SK-N-SH treated with all-trans-retinoic acid at 6 μM for 48 hours (cell line): Measurements from ENCODE around the gene SMNDC1.

Experiments
- ATAC-seq: fragments of 200-7000 bp; cut with Tn5 transposase; 3 replicates; pipeline ENCODE4 v1.9.1; 2020; ENCODE audit warnings: mild to moderate bottlenecking, moderate library complexity
- ARNTL ChIP-seq: fragments of 450-650 bp; formaldehyde crosslinking; IDR thresholded peaks from 2 replicates; pipeline ENCODE4 v1.5.0; 2020; ENCODE audit warnings: low read depth, mild to moderate bottlenecking, moderate library complexity, borderline replicate concordance
- CSDC2 ChIP-seq: fragments of 250-450 bp; sonication (Bioruptor Pico); IDR thresholded peaks from 2 replicates; pipeline ENCODE4 v1.5.0; 2020; ENCODE audit warnings: mild to moderate bottlenecking, moderate library complexity
- GLIS3 ChIP-seq: fragments of 250-450 bp; sonication (Bioruptor Pico); IDR thresholded peaks from 2 replicates; pipeline ENCODE4 v1.5.0; 2020; ENCODE audit warnings: mild to moderate bottlenecking, moderate library complexity
- OSR1 ChIP-seq: fragments of 250-450 bp; sonication (Bioruptor Pico); IDR thresholded peaks from 2 replicates; pipeline ENCODE4 v1.8.0; 2022; ENCODE audit warnings: moderate library complexity, mild to moderate bottlenecking, inconsistent platforms
- PATZ1 ChIP-seq: fragments of 250-450 bp; sonication (Bioruptor Pico); IDR thresholded peaks from 2 replicates; pipeline ENCODE4 v1.8.0; 2020; ENCODE audit warnings: mild to moderate bottlenecking, moderate library complexity, borderline replicate concordance
- PPARA ChIP-seq: fragments of 250-450 bp; sonication (Bioruptor Pico); IDR thresholded peaks from 2 replicates; pipeline ENCODE4 v1.5.0; 2020; ENCODE audit warnings: mild to moderate bottlenecking, borderline replicate concordance
- RARB ChIP-seq: fragments of 250-450 bp; sonication (Bioruptor Pico); IDR thresholded peaks from 2 replicates; pipeline ENCODE4 v1.8.0; 2021; ENCODE audit warnings: mild to moderate bottlenecking, moderate library complexity
- SNAI2 ChIP-seq: fragments of 250-450 bp; sonication (Bioruptor Pico); IDR thresholded peaks from 2 replicates; pipeline ENCODE4 v1.5.0; 2020; ENCODE audit warnings: mild to moderate bottlenecking, moderate library complexity
- TCF4 ChIP-seq: fragments of 250-450 bp; sonication (Bioruptor Pico); IDR thresholded peaks from 2 replicates; pipeline ENCODE4 v1.8.0; 2021; ENCODE audit warnings: mild to moderate bottlenecking, moderate library complexity, borderline replicate concordance
- TOX ChIP-seq: fragments of 250-450 bp; sonication (Bioruptor Pico); IDR thresholded peaks from 2 replicates; pipeline ENCODE4 v1.8.0; 2021; ENCODE audit warnings: mild to moderate bottlenecking, moderate library complexity, borderline replicate concordance
- TSHZ2 ChIP-seq: fragments of 250-450 bp; sonication (Bioruptor Pico); IDR thresholded peaks from 2 replicates; pipeline ENCODE4 v1.5.0; 2020; ENCODE audit warnings: mild to moderate bottlenecking, moderate library complexity
- ZC3H10 ChIP-seq: fragments of 250-450 bp; sonication (Bioruptor Pico); IDR thresholded peaks from 2 replicates; pipeline ENCODE4 v1.5.1; 2021; ENCODE audit warnings: mild to moderate bottlenecking, moderate library complexity
- ZFP30 ChIP-seq: fragments of 450-650 bp; formaldehyde crosslinking; IDR thresholded peaks from 2 replicates; pipeline ENCODE4 v1.5.0; 2022; ENCODE audit warnings: mild to moderate bottlenecking, moderate library complexity
- ZNF70 ChIP-seq: fragments of 450-650 bp; formaldehyde crosslinking; IDR thresholded peaks from 2 replicates; pipeline ENCODE4 v1.5.0; 2020; ENCODE audit warnings: mild to moderate bottlenecking, moderate library complexity
- ZNF8 ChIP-seq: fragments of 450-650 bp; formaldehyde crosslinking; IDR thresholded peaks from 2 replicates; pipeline ENCODE4 v1.5.0; 2020; ENCODE audit warnings: mild to moderate bottlenecking, moderate library complexity
- TF ChIP-seq, protein P1 (sequence below): fragments of 250-450 bp; sonication (Bioruptor Pico); IDR thresholded peaks from 2 replicates; pipeline ENCODE4 v1.5.1; 2020; ENCODE audit warnings: low read depth, mild to moderate bottlenecking, moderate library complexity
- TF ChIP-seq, protein P2 (sequence below): fragments of 250-450 bp; sonication (Bioruptor Pico); IDR thresholded peaks from 2 replicates; pipeline ENCODE4 v1.5.1; 2021; ENCODE audit warnings: mild to moderate bottlenecking, moderate library complexity

Gene SMNDC1

GRCh38 chr10:110279407-110279986 lies 25.2 kb downstream of the SMNDC1 start:
- ATAC-seq: peak; percentile 92
- TF ChIP-seq, protein P1, sequence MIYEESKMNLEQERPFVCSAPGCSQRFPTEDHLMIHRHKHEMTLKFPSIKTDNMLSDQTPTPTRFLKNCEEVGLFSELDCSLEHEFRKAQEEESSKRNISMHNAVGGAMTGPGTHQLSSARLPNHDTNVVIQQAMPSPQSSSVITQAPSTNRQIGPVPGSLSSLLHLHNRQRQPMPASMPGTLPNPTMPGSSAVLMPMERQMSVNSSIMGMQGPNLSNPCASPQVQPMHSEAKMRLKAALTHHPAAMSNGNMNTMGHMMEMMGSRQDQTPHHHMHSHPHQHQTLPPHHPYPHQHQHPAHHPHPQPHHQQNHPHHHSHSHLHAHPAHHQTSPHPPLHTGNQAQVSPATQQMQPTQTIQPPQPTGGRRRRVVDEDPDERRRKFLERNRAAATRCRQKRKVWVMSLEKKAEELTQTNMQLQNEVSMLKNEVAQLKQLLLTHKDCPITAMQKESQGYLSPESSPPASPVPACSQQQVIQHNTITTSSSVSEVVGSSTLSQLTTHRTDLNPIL (CRISPR knock-in tag): no peak
- TF ChIP-seq PATZ1 (CRISPR knock-in tag): no peak
- no peak for TF ChIP-seq GLIS3
- TF ChIP-seq, protein P2, sequence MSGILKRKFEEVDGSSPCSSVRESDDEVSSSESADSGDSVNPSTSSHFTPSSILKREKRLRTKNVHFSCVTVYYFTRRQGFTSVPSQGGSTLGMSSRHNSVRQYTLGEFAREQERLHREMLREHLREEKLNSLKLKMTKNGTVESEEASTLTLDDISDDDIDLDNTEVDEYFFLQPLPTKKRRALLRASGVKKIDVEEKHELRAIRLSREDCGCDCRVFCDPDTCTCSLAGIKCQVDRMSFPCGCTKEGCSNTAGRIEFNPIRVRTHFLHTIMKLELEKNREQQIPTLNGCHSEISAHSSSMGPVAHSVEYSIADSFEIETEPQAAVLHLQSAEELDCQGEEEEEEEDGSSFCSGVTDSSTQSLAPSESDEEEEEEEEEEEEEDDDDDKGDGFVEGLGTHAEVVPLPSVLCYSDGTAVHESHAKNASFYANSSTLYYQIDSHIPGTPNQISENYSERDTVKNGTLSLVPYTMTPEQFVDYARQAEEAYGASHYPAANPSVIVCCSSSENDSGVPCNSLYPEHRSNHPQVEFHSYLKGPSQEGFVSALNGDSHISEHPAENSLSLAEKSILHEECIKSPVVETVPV: no peak
- TF ChIP-seq TSHZ2 (CRISPR knock-in tag): no peak
- TF ChIP-seq RARB (CRISPR knock-in tag): no peak
- TF ChIP-seq SNAI2 (CRISPR knock-in tag): no peak
- TF ChIP-seq TCF4 (CRISPR knock-in tag): no peak
- TF ChIP-seq ZNF8: no peak
- TF ChIP-seq ZC3H10 (CRISPR knock-in tag): no peak
- no peak for TF ChIP-seq CSDC2 (CRISPR knock-in tag)
- TF ChIP-seq ZFP30 (CRISPR knock-in tag): no peak
- no peak for TF ChIP-seq PPARA (CRISPR knock-in tag)
- TF ChIP-seq TOX (CRISPR knock-in tag): no peak
- TF ChIP-seq, all 23 proteins: peak for 0

DNA sequence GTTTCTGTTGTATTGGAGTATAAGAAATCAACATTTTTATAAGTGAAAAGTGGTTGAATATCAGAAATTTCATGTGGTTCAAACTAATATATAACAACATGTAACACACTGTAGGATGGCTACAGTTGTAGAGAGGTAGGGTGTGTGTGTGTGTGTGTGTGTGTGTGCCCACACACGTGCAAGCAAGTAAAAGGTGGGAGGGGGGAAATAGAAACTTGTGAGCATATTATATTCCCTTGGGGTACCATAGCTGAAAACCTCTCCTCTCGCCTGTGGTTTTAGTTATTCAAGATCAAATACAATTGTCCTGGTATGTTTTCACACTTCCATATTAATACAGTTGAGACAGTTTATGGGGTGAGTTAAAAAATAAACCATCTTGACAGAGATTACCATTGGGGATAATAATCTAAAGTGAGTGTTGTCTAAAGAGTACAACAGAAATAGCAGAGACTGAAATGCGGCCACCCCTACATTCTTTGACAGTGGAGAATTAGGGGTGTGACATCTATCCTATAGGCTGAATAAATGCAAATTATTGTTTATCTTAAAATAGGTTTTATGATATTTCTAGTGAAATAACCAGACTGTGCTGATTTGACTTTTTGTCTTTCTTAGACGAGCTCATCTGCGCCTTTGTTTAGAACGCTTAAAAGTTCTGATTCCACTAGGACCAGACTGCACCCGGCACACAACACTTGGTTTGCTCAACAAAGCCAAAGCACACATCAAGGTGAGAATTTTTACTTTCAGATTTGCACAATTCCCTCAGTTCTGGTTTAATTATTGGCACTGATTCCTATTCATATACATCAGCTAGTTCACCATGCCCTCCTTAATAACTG lies 25.9 kb downstream of the SMNDC1 start:
- TF ChIP-seq OSR1 (CRISPR knock-in tag): no peak
- no peak for TF ChIP-seq TOX (CRISPR knock-in tag)
- ATAC-seq: no peak

DNA sequence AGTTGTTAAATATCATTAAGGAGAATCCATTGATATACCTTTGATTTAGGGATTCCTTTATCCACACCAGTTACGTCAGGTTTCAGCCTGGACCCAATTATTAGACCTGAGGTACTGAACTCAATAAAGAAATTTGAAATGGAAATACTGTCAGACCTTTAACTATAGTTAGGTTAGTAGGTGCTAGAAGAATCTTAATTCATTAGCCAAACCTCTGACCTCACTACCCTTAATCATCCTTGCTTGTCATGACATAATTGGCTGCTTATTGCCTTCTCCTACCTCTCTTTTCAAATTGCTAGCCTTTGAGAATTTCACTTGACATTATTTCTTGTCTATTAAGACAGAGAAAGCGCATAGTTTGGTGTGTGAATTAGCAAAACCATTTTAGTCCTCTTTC lies 27.1 kb downstream of the SMNDC1 start:
- TF ChIP-seq TSHZ2 (CRISPR knock-in tag) (no peak), ZFP30 (CRISPR knock-in tag) (no peak), SNAI2 (CRISPR knock-in tag) (no peak), ZNF70 (no peak), GLIS3 (no peak), ZNF8 (no peak), ARNTL (CRISPR knock-in tag) (no peak), RARB (CRISPR knock-in tag) (no peak)
- TF ChIP-seq, protein P1 (CRISPR knock-in tag): no peak
- TF ChIP-seq, all 23 proteins: peak for 0
- no peak for ATAC-seq
